Measurements from ENCODE around the gene LRP5.

GRCh38 chr11:68444566-68444965 is 132.2 kb downstream of the LRP5 start:
- TF ChIP-seq POLR2AphosphoS5 (IDR thresholded peaks at IDR 0.05; ENCODE audit: low read depth, low read length) = no peak
- no peak for TF ChIP-seq REST (IDR thresholded peaks at IDR 0.05; ENCODE audit: insufficient read depth in 1 of 2, low read depth in 2 of 2, low read length in 2 of 2)
